T follicular helper cell (primary cell): ENCODE data around the gene ATP9A.

ENCODE experiments used
- DNase-seq: peaks from one replicate; pipeline ENCODE4 v3.0.0-alpha.2; 2020; ENCODE audit warnings: low read depth

Gene ATP9A

GRCh38 chr20:51553897-51554486 is 214.2 kb downstream of the ATP9A start:
- DNase-seq = no peak

GRCh38 chr20:51551186-51551585 is 217.0 kb downstream of the ATP9A start:
- DNase-seq = no peak

- no peak for DNase-seq
These were observed 218.7 kb downstream of the ATP9A start for GRCh38 chr20:51549474-51549873.

GRCh38 chr20:51547951-51548350 is 220.2 kb downstream of the ATP9A start:
- DNase-seq = no peak
